IPS DF 4.7 (cell line): ENCODE measurements around the gene CAV1.
"Not testable (repeated sequence)": the region's sequence is repeated elsewhere in the genome, so short reads cannot be mapped to it uniquely, and the experiment has no call there.

Experiments used
- DNase-seq: peaks from one replicate; pipeline ENCODE4 v3.0.0-alpha.2; 2013; ENCODE audit warnings: low spot score; ENCODE audit errors: extremely low read depth

Gene CAV1

GRCh38 chr7:116579835-116580234 is 55.0 kb downstream of the CAV1 start:
- no peak for DNase-seq

GRCh38 chr7:116582164-116582732 is 57.4 kb downstream of the CAV1 start:
- DNase-seq, result no peak

GRCh38 chr7:116582806-116583444 is 58.1 kb downstream of the CAV1 start:
- no peak for DNase-seq

GRCh38 chr7:116583653-116584052 is 58.8 kb downstream of the CAV1 start:
- no peak for DNase-seq

GRCh38 chr7:116584721-116585120 is 59.9 kb downstream of the CAV1 start:
- DNase-seq, result no peak

GRCh38 chr7:116585392-116585791 is 60.6 kb downstream of the CAV1 start:
- no peak for DNase-seq

- DNase-seq, result no peak
Measured at GRCh38 chr7:116585967-116586366, 61.1 kb downstream of the CAV1 start.

- DNase-seq, result not testable (repeated sequence)
Measured at GRCh38 chr7:116587200-116587599, 62.4 kb downstream of the CAV1 start.

- DNase-seq, result no peak
Measured at GRCh38 chr7:116588225-116588624, 63.4 kb downstream of the CAV1 start.

- DNase-seq, result peak; percentile 41
Measured at GRCh38 chr7:116588641-116589594, 64.1 kb downstream of the CAV1 start.

- DNase-seq, result no peak
Measured at GRCh38 chr7:116591202-116592040, 66.6 kb downstream of the CAV1 start.

- no peak for DNase-seq
Measured at GRCh38 chr7:116592041-116592355, 67.2 kb downstream of the CAV1 start.

GRCh38 chr7:116592445-116592844 is 67.6 kb downstream of the CAV1 start:
- no peak for DNase-seq

GRCh38 chr7:116593359-116594075 is 68.7 kb downstream of the CAV1 start:
- no peak for DNase-seq

GRCh38 chr7:116595063-116595462 is 70.2 kb downstream of the CAV1 start:
- no peak for DNase-seq

- no peak for DNase-seq
Measured at GRCh38 chr7:116597384-116597783, 72.5 kb downstream of the CAV1 start.

- no peak for DNase-seq
Measured at GRCh38 chr7:116598278-116598677, 73.4 kb downstream of the CAV1 start.

GRCh38 chr7:116598861-116599260 is 74.0 kb downstream of the CAV1 start:
- DNase-seq, result no peak

- DNase-seq, result no peak
Measured at GRCh38 chr7:116601426-116601825, 76.6 kb downstream of the CAV1 start.

GRCh38 chr7:116607299-116607698 is 82.5 kb downstream of the CAV1 start:
- no peak for DNase-seq

- no peak for DNase-seq
Measured at GRCh38 chr7:116610210-116610609, 85.4 kb downstream of the CAV1 start.
